Measurements from ENCODE around the gene KLRK1.
"Not testable (repeated sequence)": the region's sequence is repeated elsewhere in the genome, so short reads cannot be mapped to it uniquely, and the experiment has no call there.

KLRK1 gene

DNA sequence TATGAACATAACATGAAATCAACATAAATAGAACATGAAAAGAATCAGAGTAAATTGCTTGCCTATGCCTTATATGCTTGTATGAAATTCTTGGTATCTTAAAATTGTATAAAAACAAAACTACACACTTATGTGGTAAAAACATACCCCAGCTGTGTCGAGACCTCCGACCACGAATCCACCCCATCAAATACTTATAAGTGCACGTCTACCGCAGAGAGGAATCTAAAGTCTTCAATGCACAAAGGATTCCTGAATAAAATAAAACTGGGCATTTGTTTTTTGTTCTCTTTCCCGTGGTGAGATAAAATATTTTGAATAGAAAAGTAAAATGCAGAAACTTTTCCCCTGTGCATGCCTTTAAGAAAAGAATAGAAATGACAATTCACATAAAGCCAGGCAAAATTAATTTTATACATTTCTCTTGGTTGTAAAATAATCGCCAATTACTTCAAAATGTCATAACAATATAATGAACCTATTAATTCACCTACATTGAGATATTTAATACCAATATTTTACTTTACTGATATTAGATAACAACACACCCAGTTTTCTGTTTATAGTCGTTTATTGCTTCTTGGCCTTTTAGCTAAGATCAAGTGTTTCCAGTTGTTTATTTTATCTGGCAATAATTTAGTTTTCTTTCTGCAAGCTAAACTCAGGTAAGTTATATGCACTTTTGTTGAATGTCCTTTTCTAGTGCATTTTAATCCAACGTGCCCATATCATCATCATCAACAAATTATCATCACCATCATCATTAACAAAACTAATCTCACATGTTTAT lies 1.0 kb downstream of the KLRK1 start:
- no peak for DNase-seq (ENCODE audit: low read depth in 2 of 2)

DNA sequence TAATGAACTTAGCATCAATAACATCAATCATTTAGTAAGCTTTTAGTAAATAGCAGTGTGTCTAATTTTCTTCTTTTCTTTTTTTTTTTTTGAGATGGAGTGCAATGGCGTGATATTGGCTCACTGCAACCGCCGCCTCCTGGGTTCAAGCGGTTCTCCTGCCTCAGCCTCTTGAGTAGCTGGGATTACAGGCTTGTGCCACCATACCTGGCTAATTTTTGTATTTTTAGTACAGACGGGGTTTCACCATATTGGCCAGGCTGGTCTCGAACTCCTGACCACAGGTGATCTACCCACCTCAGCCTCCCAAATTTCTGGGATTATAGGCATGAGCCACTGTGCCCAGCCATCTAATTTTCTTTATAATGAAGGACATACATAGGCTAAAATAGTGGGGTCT lies 2.3 kb downstream of the KLRK1 start:
- not testable (repeated sequence) for DNase-seq (ENCODE audit: low read depth in 2 of 2)

DNA sequence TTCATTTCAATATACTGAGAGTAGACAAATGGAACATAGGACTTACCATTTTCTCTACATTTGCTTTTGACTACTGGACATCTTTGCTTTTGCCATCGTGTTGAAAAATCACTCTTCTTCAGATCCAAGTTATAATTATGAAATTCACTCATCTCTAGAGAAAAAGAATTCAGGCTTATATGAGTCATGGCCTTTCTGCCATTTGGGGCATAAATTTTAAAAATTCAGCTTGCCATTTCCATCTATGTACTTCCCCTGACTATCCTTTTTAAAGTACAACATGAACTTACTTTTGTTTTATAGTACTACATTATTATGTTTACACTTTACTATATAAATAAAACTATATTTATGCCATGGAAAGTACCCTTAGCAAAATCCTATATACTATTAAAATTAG lies 3.0 kb downstream of the KLRK1 start:
- DNase-seq (ENCODE audit: low read depth in 2 of 2), result no peak

DNA sequence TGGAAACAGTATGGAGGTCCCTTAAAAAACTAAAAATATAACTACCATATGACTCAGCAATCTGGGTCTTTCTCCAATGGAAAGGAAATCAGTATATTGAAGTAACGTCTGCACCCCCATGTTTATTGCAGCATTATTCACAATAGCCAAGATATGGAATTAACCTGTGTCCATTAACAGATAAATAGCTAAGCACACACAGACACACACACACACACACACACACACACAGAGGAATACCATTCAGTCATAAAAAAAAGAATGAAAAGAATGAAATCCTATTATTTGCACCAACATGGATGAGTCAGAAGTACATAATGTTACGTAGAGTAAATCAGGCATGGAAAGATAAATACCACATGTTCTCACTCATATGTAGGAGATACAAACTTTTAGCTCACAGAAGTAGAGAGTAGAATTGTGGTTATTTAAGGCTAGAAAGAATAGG lies 4.7 kb downstream of the KLRK1 start:
- no peak for DNase-seq (ENCODE audit: low read depth in 2 of 2)

DNA sequence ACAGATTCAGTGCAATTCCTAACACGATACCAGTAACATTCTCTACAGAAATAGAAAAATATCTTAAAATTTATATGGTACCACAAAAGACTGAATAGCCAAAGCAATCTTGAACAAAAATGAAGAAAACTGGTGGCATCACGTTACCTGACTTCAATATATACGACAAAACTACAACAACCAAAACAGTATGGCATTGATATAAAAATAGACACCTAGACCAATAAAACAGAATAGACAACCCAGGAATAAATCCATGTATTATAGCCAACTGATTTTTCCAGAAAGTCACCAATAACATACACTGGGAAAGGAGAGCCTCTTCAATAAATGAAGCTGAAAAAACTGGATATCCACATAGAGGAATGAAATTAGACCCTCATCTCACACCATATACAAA lies 5.7 kb downstream of the KLRK1 start:
- no peak for DNase-seq (ENCODE audit: low read depth in 2 of 2)

DNA sequence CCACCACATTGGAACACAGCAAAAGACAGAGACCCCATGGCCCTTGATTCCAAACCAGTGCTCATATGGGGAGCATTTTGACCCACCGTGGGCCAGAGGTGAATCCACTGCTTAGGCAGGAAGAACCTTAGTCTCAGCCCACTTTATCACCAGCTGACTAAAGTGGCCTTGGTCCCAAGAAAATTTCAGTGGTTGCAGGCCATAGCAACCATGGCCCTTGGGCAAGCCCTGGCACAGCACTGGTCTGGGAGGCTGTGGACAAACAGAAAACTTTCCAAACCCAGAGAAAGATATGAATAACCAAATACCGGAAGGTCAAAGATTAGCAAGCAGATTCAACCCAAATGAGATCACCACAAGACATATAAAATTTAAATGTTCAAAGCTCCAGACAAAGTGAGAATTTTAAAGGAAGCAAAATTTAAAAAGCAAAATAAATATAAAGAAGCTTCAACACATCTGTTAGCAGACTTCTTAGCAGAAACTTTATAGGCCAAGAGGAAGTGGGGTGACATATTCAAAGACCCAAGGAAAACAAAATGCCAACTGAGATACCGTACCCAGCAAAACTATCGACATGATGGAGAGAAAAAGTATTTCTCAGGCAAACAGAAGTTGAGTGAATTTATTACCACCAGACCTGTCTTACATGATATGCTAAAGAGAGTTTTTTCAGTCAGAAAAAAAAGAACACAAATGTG lies 7.8 kb downstream of the KLRK1 start:
- DNase-seq (ENCODE audit: low read depth in 2 of 2), result no peak

DNA sequence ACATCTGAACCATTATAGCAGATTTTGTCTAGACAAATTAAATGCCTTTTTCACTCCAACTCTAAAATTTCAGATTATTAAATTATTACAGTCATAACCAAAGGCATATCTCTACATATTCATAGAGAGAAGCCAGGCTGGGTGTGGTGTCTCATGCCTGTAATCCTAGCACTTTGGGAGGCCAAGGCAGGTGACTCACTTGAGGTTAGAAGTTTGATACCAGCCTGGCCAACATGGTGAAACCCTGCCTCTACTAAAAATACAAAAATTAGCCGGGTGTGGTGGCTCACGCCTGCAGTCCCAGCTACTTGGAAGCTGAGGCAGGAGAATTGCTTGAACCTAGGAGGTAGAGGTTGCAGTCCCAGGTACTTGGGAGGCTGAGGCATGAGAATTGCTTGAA lies 11.1 kb downstream of the KLRK1 start:
- DNase-seq (ENCODE audit: low read depth in 2 of 2), result not testable (repeated sequence)

DNA sequence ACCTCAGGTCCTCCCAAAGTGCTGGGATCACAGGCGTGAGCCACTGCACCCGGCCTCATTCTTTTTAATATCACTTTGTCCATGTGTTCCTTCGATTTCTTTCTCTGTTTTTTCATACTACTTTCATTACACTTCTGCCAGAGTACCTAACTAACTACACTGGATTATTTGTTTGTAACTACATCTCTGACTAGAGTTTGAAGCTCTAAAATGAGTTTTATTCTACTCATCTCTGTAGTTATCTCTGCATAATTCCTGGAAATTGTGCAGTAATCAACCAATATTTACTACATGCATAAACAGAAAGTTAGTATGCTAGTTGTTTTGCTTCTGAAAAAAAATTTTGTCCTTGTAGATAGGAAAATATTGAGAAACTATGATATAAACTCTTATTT lies 15.2 kb downstream of the KLRK1 start:
- no peak for DNase-seq (ENCODE audit: low read depth in 2 of 2)

DNA sequence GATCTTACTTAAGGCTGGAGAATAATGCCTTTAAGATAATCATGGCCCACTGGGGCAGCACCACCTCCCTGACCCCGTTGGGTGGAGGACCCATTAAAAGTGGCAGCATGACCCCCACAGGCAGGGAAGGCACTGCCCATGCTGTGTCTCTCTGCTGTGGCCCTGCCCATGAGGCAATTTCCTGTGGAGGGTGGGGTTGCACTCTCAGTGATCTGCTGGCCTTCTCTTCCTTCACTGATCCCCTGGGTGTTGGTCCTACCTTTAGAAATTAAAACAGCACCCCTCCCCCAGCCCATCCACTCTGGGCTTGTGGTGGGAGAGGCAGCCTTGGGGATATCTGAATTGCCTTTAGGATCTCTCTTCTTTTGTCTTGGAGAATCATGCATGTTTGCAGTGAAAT lies 17.3 kb downstream of the KLRK1 start:
- DNase-seq (ENCODE audit: low read depth in 2 of 2), result no peak

DNA sequence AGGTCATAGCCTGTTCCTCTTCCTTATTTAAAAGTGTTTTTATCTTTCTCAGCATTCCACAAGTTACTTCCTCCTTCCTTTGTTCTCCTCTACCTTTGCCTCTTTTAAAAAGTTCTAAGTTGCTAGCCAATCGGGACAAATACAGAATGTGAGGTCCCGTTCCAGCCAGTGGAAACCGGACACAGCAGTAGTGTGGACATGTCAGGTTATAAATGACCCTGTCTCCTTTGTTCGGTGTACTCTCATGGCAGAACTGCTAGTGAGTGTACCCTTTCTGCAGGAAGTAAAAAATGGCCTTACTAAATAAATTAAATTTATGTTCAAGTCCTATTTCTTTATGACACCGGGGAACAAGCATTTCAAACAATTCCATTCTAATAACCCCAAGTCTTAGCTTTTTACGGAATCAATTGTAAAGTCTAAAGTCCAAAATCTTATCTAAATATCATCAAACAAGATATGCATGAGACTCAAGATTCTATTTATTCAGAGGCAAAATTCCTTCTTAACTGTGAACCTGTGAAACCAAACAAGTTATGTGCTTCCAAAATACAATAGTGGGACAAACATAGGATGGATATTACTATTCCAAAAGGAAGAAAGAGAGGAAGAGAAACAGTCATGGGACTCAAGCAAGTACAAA lies 17.8 kb downstream of the KLRK1 start:
- not testable (repeated sequence) for DNase-seq (ENCODE audit: low read depth in 2 of 2)

DNA sequence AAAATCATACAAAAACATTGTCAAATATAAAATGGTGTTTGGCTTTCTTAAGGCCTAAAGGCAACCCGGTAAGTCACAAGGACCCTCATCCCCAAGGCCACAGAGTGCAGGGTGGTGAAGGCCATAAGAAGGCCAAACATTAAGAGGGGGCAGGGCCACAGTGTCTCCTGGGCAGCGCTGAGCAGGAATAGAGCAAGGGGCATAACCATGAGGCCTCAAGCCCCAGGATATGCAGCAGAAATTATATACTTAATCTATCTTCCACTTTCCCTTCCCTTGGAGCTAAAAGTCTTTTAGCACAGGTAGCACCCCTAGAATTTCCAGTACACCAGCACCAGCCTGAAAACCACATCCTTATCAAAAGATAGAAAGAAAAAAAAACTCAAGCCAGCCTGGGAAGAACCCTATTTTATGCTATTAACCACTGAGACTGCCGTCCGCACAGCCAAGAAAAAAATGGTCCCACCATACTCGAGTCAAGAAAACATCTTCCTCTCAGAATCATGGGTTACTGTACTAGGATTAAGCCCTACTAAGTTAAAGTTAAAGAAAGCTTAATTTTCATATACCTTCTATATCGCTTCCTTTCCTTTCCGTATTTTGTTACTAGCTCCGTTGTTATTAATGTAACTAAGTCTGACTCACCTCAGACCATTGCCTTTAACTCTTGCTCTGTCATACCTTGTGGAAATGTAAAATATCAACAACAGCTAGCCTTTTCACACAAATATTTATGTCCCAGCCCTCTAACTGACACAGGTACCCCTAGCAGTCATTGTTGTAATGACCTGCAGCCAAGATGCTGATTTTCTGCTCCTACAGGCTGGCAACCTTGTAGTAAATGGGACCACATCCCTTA lies 20.1 kb downstream of the KLRK1 start:
- no peak for DNase-seq (ENCODE audit: low read depth in 2 of 2)

DNA sequence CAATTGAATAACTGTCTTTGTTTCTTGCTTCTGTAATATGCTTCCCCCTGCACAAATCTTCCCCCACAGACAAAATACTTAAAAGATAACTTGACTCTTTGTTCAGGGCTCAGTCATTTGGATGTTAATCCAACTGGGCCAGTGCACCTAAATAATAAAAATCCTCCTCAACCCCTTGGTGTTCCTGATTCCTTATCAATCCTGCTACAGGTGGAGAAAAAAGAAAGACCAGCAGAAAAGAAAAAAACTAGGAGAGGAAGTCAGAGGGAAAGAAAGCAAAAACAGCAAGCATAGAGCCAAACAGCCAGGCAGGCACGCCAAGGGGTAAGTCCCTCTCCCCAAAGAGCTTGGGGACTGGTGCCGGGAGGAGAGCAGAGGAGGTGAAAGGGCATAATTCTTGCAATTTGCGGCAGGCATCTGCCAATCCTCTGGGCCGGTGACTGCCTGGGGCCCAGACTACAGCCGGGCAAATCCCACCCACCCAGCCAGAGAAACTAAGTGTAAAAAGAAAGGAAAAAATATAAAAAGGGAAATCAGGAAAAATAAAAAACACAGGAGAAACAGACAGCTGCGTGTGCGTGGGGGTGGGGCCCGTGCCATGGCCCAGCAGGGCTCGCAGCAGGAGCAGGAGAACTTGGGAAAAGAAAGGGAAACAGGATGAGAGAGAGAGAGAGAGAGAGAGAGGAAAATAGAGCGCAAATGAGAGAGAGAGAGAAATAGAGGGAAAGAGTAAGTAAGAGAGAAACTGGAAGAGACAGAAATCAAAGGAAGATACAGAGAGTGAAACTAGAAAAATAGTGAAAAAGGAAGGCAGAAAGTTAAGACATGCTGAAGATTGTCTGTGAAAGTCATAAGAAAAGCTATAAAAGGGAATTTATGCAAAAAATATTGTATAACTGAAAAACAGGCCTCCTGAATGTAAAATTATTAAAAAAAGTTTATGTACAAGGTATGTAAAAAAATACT lies 21.4 kb downstream of the KLRK1 start:
- DNase-seq (ENCODE audit: low read depth in 2 of 2), result no peak

DNA sequence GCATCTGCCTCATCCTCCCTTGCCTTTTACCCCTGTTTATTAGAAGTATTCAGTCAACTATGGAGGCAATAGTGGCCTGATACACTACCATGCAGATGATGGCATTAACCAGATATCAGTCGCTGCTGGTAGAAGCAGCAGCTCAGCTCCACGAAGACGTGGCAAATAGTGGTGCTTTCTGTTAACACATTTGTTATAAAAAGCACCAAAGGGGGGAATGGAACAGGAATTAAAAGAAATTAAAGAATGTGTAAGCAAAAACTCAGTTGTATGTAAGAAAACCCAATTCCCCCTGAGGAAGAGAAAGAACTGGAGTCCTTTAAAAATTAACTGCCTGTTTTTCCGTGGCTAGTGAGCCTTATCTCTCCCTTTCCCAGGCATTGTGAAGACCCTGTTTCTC lies 22.1 kb downstream of the KLRK1 start:
- not testable (repeated sequence) for DNase-seq (ENCODE audit: low read depth in 2 of 2)

DNA sequence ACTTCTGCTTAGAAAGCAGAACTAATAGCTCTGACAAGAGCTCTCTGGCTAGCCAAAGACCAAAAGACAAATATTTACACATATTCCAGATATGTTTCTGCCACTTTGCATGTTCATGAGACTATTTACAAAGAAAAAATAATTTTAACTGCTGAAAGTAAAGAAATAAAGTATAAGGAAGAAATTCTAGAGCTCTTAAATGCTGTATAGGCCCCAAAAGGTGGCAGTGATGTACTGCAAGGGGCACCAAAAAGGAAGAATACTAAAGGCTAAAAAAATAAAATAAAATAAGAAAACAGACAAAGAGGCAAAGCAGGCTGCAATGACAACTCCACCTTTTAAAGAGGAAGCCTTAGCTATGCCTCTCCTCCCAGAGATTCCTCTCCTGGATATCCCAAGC lies 23.0 kb downstream of the KLRK1 start:
- no peak for DNase-seq (ENCODE audit: low read depth in 2 of 2)

DNA sequence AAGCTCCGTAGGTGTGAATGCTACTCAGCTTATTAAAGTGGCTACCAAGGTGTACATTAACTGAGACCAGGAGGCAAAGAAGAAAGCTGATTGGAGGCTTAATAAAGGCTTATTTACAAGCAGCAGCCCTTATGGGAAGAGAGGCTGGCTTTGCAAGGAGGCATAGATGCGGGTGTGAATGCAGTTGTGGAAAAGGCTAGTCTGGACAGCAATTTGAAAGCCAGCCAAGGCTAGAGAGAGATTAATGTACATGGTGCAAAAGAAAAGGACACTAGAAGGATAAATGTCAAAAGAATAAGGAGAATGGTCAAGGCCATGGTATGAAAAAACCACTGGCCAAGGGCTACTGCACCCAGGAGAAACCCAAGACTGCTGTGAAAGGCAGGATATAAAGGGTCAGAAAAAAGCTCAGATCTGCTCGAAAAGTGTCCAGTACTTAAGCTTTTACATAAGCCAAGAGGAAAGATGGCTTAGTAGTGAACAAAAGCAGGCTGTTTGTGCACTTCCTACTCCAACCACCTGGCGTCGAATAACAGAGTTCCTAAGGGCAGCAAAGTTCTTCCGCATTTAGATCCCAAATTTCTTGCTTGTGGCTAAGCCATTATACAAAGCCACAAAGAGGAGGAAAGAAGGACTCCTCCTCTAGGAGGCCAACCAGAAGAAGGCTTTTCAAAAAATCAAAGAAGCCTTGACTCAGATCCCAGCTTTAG lies 24.0 kb downstream of the KLRK1 start:
- DNase-seq (ENCODE audit: low read depth in 2 of 2), result no peak

DNA sequence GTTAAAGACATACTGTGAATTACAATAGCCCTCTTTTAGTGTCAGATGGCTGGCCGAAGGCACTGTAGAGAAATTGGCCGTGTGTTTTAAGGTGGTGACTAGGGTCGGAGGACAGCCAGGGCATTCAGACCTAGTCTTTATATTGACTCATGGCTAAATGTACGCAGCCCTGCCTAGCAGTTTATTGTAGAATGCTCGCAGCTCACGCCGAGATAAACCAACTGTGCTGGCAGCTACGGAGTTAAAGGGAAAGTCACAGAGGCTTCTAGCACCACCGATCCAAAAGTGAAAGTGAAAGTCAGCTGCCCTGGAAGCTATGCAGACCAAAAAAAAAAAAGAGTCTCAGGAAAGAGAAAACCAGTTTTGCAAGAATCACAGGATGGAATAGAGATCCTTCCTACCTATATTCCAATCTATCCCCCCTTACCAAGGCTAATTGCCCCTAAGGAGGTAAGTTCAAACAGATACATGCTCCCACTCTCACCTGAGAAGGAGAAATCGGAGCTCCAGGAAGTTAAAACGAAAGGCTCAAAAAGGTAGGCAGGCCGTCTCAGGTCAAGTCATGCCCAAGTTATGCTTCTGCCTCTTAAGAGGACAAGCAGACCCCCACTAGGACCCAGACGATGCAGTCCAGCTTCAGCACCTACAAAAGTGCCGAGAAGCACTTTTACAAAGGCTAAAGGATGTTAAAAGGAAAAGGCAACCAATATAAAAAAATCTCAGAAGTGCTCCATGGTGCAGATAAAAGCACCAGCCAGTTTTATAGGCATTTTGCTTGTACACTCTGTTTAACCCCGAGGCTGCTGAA lies 24.8 kb downstream of the KLRK1 start:
- DNase-seq (ENCODE audit: low read depth in 2 of 2), result peak in 1 of 2 donors; percentile 44

DNA sequence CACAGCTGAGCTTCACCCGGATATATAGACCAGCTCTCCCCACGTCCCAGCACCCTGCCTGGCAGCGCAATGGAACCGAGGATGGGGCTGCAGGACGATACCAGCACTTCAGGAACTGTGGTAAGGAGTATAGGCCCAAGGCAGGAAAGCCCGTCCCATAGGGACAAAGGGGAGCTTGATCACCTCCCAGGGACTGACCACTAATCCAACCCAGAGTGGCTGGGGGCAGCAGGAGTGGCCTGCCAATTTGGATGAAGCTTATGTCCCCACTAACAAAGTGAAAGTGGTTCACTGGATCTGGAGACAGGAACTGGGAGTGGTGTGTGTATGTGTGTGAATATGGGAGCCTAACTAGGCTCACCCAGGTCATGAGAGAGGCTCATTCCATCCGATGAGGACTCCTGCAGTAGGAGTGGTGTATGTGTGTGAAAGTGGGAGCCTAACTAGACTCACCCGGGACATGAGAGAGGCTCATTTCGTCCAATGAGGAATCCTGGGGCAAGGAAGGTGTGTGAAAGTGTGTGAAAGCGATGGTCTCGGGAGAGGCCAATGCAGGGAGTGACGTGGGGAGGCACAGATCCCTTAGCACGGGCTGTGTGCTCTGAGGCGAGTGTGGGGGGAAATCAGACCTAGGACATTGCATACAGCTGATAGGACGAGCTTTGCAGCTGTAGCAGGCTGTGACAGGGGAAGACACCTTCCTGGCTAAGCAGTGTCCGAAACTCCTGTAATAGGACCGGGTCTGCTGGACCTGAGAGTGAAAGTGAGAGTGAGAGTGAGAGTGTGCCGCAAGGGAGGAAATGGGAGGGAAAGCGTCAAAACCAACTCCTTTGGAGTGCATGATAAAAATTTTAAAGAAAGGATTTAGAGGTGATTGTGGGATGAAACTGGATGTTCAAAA lies 25.7 kb downstream of the KLRK1 start:
- no peak for DNase-seq (ENCODE audit: low read depth in 2 of 2)

DNA sequence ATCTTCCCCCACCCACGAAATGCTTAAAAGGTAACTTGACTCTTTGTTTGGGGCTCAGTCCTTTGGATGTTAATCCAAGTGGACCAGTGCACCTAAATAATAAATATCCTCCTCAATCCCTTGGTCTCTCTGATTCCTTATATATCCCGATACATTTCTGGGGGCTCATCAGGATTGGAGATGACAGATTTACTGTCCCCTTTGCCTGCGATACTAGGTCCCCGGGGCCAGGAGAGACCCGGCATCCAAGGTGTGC lies 26.3 kb downstream of the KLRK1 start:
- no peak for DNase-seq (ENCODE audit: low read depth in 2 of 2)

All from stimulated activated CD4-positive, alpha-beta T cell treated with anti-CD3 and anti-CD28 coated beads, Interleukin-15, amount 100 ng/mL, for 48 hours (primary cell).